Measurements from ENCODE around the gene ARID3B.
"Not testable (repeated sequence)": the region's sequence is repeated elsewhere in the genome, so short reads cannot be mapped to it uniquely, and the experiment has no call there.

ARID3B gene

GRCh38 chr15:74535388-74536084 is 5.5 kb upstream of the ARID3B start:
- ATAC-seq = no peak

- no peak for ATAC-seq
Measured at GRCh38 chr15:74537736-74538135, 3.3 kb upstream of the ARID3B start.

GRCh38 chr15:74539521-74539920 is 1.5 kb upstream of the ARID3B start:
- ATAC-seq = not testable (repeated sequence)

- ATAC-seq = no peak
Measured at GRCh38 chr15:74540161-74540760, 759 bp upstream of the ARID3B start.

GRCh38 chr15:74541494-74542165 is 610 bp downstream of the ARID3B start:
- ATAC-seq = peak; percentile 56 to 64

- ATAC-seq = no peak
Measured at GRCh38 chr15:74542166-74543042, 1.4 kb downstream of the ARID3B start.

GRCh38 chr15:74543043-74543422 is 2.0 kb downstream of the ARID3B start:
- no peak for ATAC-seq

- ATAC-seq = peak; percentile 27 to 28
Measured at GRCh38 chr15:74543583-74543982, 2.6 kb downstream of the ARID3B start.

- no peak for ATAC-seq
Measured at GRCh38 chr15:74545086-74545485, 4.1 kb downstream of the ARID3B start.

- ATAC-seq = peak; percentile 66 to 74
Measured at GRCh38 chr15:74545776-74546656, 5.0 kb downstream of the ARID3B start.

- ATAC-seq = no peak
Measured at GRCh38 chr15:74547616-74548015, 6.6 kb downstream of the ARID3B start.

GRCh38 chr15:74548241-74548640 is 7.2 kb downstream of the ARID3B start:
- ATAC-seq = no peak

- ATAC-seq = no peak
Measured at GRCh38 chr15:74549816-74550215, 8.8 kb downstream of the ARID3B start.

- ATAC-seq = no peak
Measured at GRCh38 chr15:74551714-74552113, 10.7 kb downstream of the ARID3B start.

GRCh38 chr15:74552773-74553441 is 11.9 kb downstream of the ARID3B start:
- peak in 1 of 2 donors; percentile 71 for ATAC-seq

- ATAC-seq = no peak
Measured at GRCh38 chr15:74555192-74555591, 14.2 kb downstream of the ARID3B start.

GRCh38 chr15:74558706-74559105 is 17.7 kb downstream of the ARID3B start:
- ATAC-seq = no peak

GRCh38 chr15:74563442-74563841 is 22.4 kb downstream of the ARID3B start:
- no peak for ATAC-seq

GRCh38 chr15:74564182-74564581 is 23.2 kb downstream of the ARID3B start:
- no peak for ATAC-seq

- no peak for ATAC-seq
Measured at GRCh38 chr15:74565381-74566085, 24.5 kb downstream of the ARID3B start.

- no peak for ATAC-seq
Measured at GRCh38 chr15:74568594-74568993, 27.6 kb downstream of the ARID3B start.

Measured in activated CD4-positive, CD25-positive, alpha-beta regulatory T cell treated with anti-CD3 and anti-CD28 coated beads, Interleukin-2, amount 50 U/mL, for 24 hours (primary cell).